Nephron (organoid): ENCODE measurements around the gene EPHB2.

Source experiments
- H3K27ac Mint-ChIP-seq, 3 experiments: 2 replicates each; pipeline ENCODE4 v1.8.0; 2020; ENCODE audit warnings: mixed read lengths in 3 of 3, mild to moderate bottlenecking in 2 of 3, moderate library complexity in 1 of 3
- H3K27me3 Mint-ChIP-seq: 2 replicates; pipeline ENCODE4 v1.8.0; 2021; ENCODE audit warnings: low read depth, mild to moderate bottlenecking, moderate library complexity, mixed read lengths
- H3K36me3 Mint-ChIP-seq: 2 replicates; pipeline ENCODE4 v1.8.0; 2020; ENCODE audit warnings: low read depth, mixed read lengths
- H3K4me1 Mint-ChIP-seq: 2 replicates; pipeline ENCODE4 v1.8.0; 2020; ENCODE audit warnings: mixed read lengths
- H3K4me3 Mint-ChIP-seq, 3 experiments: 2 replicates each; pipeline ENCODE4 v1.8.0; 2020; ENCODE audit warnings: mild to moderate bottlenecking in 3 of 3, mixed read lengths in 3 of 3, moderate library complexity in 2 of 3
- H3K9me3 Mint-ChIP-seq: 2 replicates; pipeline ENCODE4 v1.8.0; 2020; ENCODE audit warnings: mixed read lengths
- CTCF ChIP-seq, 3 experiments: fragments of 200-600 bp; sonication (generic); IDR thresholded peaks; one replicate each; pipeline ENCODE4 v1.5.0; 2021; ENCODE audit warnings: antibody characterized with exemption in 3 of 3; ENCODE audit not compliant: unreplicated experiment in 3 of 3

The EPHB2 gene

GRCh38 chr1:22747735-22748073 lies 37.1 kb downstream of the EPHB2 start:
- H3K36me3 Mint-ChIP-seq = no peaks in the 10 kb centered on the region
- peaks cover 7% of the 10 kb centered on the region for H3K27me3 Mint-ChIP-seq
- no peak overlapping the region for H3K4me3 Mint-ChIP-seq
- TF ChIP-seq CTCF (IDR thresholded peaks at IDR 0.05; ENCODE audit: unreplicated experiment in 3 of 3) = no peak
- no peaks in the 10 kb centered on the region for H3K9me3 Mint-ChIP-seq
- H3K4me1 Mint-ChIP-seq = peaks cover 10% of the 10 kb centered on the region
- no peak overlapping the region for H3K27ac Mint-ChIP-seq

DNA sequence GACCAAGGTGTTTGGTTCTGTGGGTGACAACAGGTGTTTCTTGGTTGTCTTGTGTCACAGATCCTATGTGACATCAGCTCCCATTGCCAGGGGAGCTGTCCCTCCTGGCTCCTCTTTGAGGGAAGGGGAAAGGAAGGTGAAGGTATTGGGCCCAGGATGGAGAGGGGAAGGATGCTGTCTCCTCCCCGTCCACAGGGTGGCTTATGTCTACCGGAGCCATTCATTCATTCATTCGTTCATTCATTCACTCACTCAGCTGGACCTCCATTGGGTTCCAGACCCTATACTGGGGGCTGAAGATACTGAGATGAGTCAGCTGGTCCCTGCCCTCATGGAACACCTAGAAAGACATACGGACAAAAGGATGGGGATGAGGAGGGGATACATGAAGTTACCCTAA lies 38.9 kb downstream of the EPHB2 start:
- Mint-ChIP-seq H3K9me3 (no peaks in the 10 kb centered on the region), H3K27ac (peak overlapping the region in 1 of 3 experiments; percentile 67), H3K27me3 (peaks cover 5% of the 10 kb centered on the region), H3K36me3 (no peaks in the 10 kb centered on the region), H3K4me3 (no peak overlapping the region), H3K4me1 (peaks cover 23% of the 10 kb centered on the region)
- no peak for TF ChIP-seq CTCF (IDR thresholded peaks at IDR 0.05; ENCODE audit: unreplicated experiment in 3 of 3)

DNA sequence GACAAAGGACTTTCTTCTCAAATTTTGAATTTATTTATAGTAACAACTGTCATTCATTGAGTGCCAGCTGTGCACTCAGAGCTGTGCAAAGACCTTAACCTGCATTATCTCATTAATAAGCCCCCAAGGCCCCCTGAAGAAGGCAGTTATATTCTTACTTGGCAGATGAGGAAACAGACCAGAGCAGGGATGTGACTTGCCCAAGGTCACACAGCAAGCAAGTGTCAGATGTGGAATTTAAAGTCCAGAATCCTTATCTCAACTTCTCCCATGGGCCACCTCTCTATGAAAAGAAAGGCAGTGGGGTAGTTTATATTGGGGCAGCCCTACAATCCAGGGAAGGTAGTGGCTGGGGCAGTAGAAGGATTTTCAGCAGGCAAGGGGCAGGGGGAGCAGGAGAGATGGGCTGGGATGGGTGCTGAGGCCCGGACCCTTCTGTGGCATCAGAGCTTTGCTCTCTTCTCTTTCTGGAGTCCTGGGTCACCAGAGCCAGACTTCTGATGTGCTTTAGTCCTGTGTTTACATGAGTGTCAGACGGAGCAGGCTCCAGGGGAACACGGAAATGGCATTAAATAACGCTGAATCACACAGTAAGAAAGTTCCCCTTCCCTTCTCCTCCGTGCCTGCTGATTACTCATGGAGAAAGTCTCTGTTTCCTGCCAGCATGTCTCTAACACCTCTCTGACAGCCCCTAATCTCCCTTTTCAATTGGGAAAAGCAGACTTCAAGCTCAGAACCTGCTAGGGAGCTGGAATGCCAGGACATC lies 39.5 kb downstream of the EPHB2 start:
- H3K27me3 Mint-ChIP-seq = peaks cover 5% of the 10 kb centered on the region

DNA sequence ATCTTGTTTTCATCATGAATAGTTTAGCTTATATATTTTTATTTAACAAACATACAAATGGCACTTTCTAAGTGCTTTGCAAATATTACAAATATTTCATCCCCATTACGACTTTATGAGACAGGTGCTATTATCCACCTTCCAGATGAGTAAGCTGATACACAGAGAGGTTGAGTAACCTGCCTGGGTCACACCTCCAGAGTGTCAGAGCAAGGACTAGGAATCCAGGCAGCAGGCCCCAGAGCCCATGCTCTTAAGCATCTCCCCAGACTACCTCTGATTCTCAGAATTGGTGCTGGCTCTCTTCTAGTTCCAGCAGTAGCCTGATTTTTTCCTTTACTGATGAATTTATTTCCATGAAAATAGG lies 40.0 kb downstream of the EPHB2 start:
- no peaks in the 10 kb centered on the region for H3K36me3 Mint-ChIP-seq
- peaks cover 32% of the 10 kb centered on the region for H3K4me1 Mint-ChIP-seq
- H3K4me3 Mint-ChIP-seq = no peak overlapping the region
- H3K27me3 Mint-ChIP-seq = peaks cover 5% of the 10 kb centered on the region
- H3K27ac Mint-ChIP-seq = peak overlapping the region; percentile 57 to 80 (median 67)
- TF ChIP-seq CTCF (IDR thresholded peaks at IDR 0.05; ENCODE audit: unreplicated experiment in 3 of 3) = no peak
- no peaks in the 10 kb centered on the region for H3K9me3 Mint-ChIP-seq

More for the DNA sequence above, 39.5 kb downstream of the EPHB2 start:
- H3K4me1 Mint-ChIP-seq = peaks cover 27% of the 10 kb centered on the region
- TF ChIP-seq CTCF (IDR thresholded peaks at IDR 0.05; ENCODE audit: unreplicated experiment in 3 of 3) = no peak
- H3K4me3 Mint-ChIP-seq = no peak overlapping the region
- H3K36me3 Mint-ChIP-seq = no peaks in the 10 kb centered on the region
- no peaks in the 10 kb centered on the region for H3K9me3 Mint-ChIP-seq
- H3K27ac Mint-ChIP-seq = peak overlapping the region; percentile 57 to 80 (median 67)

- Mint-ChIP-seq H3K27ac (peak overlapping the region in 2 of 3 experiments; percentile 57 to 80), H3K9me3 (no peaks in the 10 kb centered on the region), H3K36me3 (no peaks in the 10 kb centered on the region), H3K27me3 (peaks cover 5% of the 10 kb centered on the region), H3K4me3 (no peak overlapping the region), H3K4me1 (peaks cover 36% of the 10 kb centered on the region)
- no peak for TF ChIP-seq CTCF (IDR thresholded peaks at IDR 0.05; ENCODE audit: unreplicated experiment in 3 of 3)
Measured at GRCh38 chr1:22751124-22751531, 40.5 kb downstream of the EPHB2 start.

- no peak overlapping the region for H3K4me3 Mint-ChIP-seq
- no peaks in the 10 kb centered on the region for H3K36me3 Mint-ChIP-seq
- H3K27ac Mint-ChIP-seq = no peak overlapping the region
- H3K27me3 Mint-ChIP-seq = peaks cover 8% of the 10 kb centered on the region
- H3K9me3 Mint-ChIP-seq = no peaks in the 10 kb centered on the region
- H3K4me1 Mint-ChIP-seq = peaks cover 43% of the 10 kb centered on the region
- no peak for TF ChIP-seq CTCF (IDR thresholded peaks at IDR 0.05; ENCODE audit: unreplicated experiment in 3 of 3)
Measured at GRCh38 chr1:22752339-22752738, 41.7 kb downstream of the EPHB2 start.
